Kidney (tissue), 14 donors: ENCODE results near the gene CSNK1G1. TPM values are rescaled to one million over a fixed set of nuclear protein-coding genes. Genes with fewer than 3 reads are reported as not detected.

Experiments used
- DNase-seq, 5 donors: peaks; one replicate each; pipeline ENCODE4 v3.0.0-alpha.2; 2013 to 2020
- FAIRE-seq: peaks from 2 replicates; lab custom pipeline; 2012; peaks lifted over from hg19 to GRCh38; lab: Jason Lieb, UNC
- H3K27ac ChIP-seq, 2 donors: one replicate each; pipeline ENCODE4 v1.7.0; 2013; ENCODE audit warnings: low read depth in 2 of 2, low read length in 2 of 2, inconsistent platforms in 1 of 2
- H3K27me3 ChIP-seq: one replicate; pipeline ENCODE4 v1.7.1; 2013; ENCODE audit warnings: low read length, inconsistent platforms; ENCODE audit not compliant: control insufficient read depth, insufficient read depth
- H3K36me3 ChIP-seq, 3 donors: one replicate each; pipeline versions ENCODE4 v1.7.0 to v1.7.1; 2013; ENCODE audit warnings: low read length in 3 of 3, control low read depth in 1 of 3, inconsistent platforms in 1 of 3; ENCODE audit not compliant: insufficient read depth in 3 of 3, control insufficient read depth in 2 of 3
- H3K4me1 ChIP-seq, 3 donors: one replicate each; pipeline versions ENCODE4 v1.7.0 to v1.7.1; 2013; ENCODE audit warnings: low read length in 3 of 3, inconsistent platforms in 1 of 3, low read depth in 1 of 3; ENCODE audit not compliant: control insufficient read depth in 2 of 3, insufficient read depth in 2 of 3
- H3K4me3 ChIP-seq, 3 donors: one replicate each; pipeline versions ENCODE4 v1.7.0 to v1.8.1; 2013; ENCODE audit warnings: low read length in 3 of 3, control low read depth in 1 of 3, inconsistent platforms in 1 of 3
- H3K9ac ChIP-seq, 3 donors: one replicate each; pipeline versions ENCODE4 v1.7.0 to v1.7.1; 2013; ENCODE audit warnings: low read length in 3 of 3, control low read depth in 1 of 3, inconsistent platforms in 1 of 3
- H3K9me3 ChIP-seq, 3 donors: one replicate each; pipeline versions ENCODE4 v1.7.0 to v1.7.1; 2013; ENCODE audit warnings: low read length in 3 of 3, control low read depth in 1 of 3, inconsistent platforms in 1 of 3; ENCODE audit not compliant: control insufficient read depth in 2 of 3, insufficient read depth in 1 of 3
- CTCF ChIP-seq: IDR thresholded peaks from 3 replicates; pipeline ENCODE4 v1.5.1; 2012; ENCODE audit warnings: mild to moderate bottlenecking, moderate library complexity, borderline replicate concordance; ENCODE audit not compliant: insufficient read depth; ENCODE audit errors: extremely low read depth
- intact Hi-C: fragments of 100-400 bp; cut with DNase I; formaldehyde crosslinking; loops from one replicate; pipeline ENCODE4 v1.11.1; 2022
- polyA plus RNA-seq: library from polyadenylated mRNA; stranded (reverse); fragments of 350-450 nt; fragmentation: Illumina TruSeq; extraction: RNeasy Lipid Tissue Mini Kit (QIAGEN cat#74804); gene quantifications from one replicate; pipeline ENCODE4 v1.2.3, GENCODE V29; 2014; ENCODE audit warnings: low read depth, low replicate concordance; ENCODE audit not compliant: insufficient read depth
- total RNA-seq: library from RNA; stranded (reverse); fragmentation: NEBNext Ultra II Directional; extraction: Animal tissue kit (Norgen Biotek cat#: 25700); gene quantifications from one replicate; pipeline ENCODE4 v1.2.1, GENCODE V29; 2021
- donor health status: control.
- donor health status: control.
- donor health status: control.
- donor health status: control.
- donor health status: control.
- donor health status: DM: yes; HTN: yes; CAD: no.
- donor health status: Normal renal cell carcinoma (clear cell type).

CSNK1G1 gene
- total and polyA plus RNA-seq, 2 donors from 2014 or later, result 5.0 to 25.8 TPM

GRCh38 chr15:64149424-64149823 is 206.5 kb downstream of the CSNK1G1 start:
- H3K4me3 ChIP-seq, result no peak overlapping the region
- no peak for TF ChIP-seq CTCF
- no peaks in the 10 kb centered on the region for H3K9me3 ChIP-seq
- intact Hi-C loops, result no loop called here
- FAIRE-seq (no peak), DNase-seq (no peak)
- H3K9ac ChIP-seq, result no peak overlapping the region
- H3K4me1 ChIP-seq, result peaks cover 0 to 17% (median 4%) of the 10 kb centered on the region in 3 donors
- H3K27me3 ChIP-seq, result peaks cover 2% of the 10 kb centered on the region
- no peak overlapping the region for H3K27ac ChIP-seq
- H3K36me3 ChIP-seq, result peaks cover 0 to 4% (median 0%) of the 10 kb centered on the region in 3 donors

- H3K4me3 ChIP-seq, result no peak overlapping the region
- no peak overlapping the region for H3K27ac ChIP-seq
- intact Hi-C loops, result no loop called here
- H3K27me3 ChIP-seq, result peaks cover 2% of the 10 kb centered on the region
- H3K36me3 ChIP-seq, result peaks cover 0 to under 1% (median under 1%) of the 10 kb centered on the region in 3 donors
- H3K4me1 ChIP-seq, result peaks cover 0 to 12% (median 4%) of the 10 kb centered on the region in 3 donors
- no peaks in the 10 kb centered on the region for H3K9me3 ChIP-seq
- DNase-seq (no peak), FAIRE-seq (no peak)
- no peak overlapping the region for H3K9ac ChIP-seq
- TF ChIP-seq CTCF, result no peak
Measured at GRCh38 chr15:64148581-64148980, 207.4 kb downstream of the CSNK1G1 start.

- intact Hi-C loops, result no loop called here
Measured at GRCh38 chr15:64148168-64148567, 207.8 kb downstream of the CSNK1G1 start.

More at GRCh38 chr15:64148168-64148567, 207.8 kb downstream of the CSNK1G1 start:
- Histone ChIP-seq H3K27ac (no peak overlapping the region), H3K9ac (no peak overlapping the region), H3K9me3 (no peaks in the 10 kb centered on the region), H3K4me1 (peaks cover 0 to 10% (median 4%) of the 10 kb centered on the region in 3 donors), H3K36me3 (peaks cover 0 to 4% (median 4%) of the 10 kb centered on the region in 3 donors), H3K27me3 (peaks cover 2% of the 10 kb centered on the region), H3K4me3 (no peak overlapping the region)
- DNase-seq, result no peak
- TF ChIP-seq CTCF, result no peak
- FAIRE-seq, result no peak
